Caco-2 (cell line): ENCODE data around the gene CDK12. TPM values are rescaled to one million over a fixed set of nuclear protein-coding genes. Genes with fewer than 3 reads are reported as not detected.

Experiments
- BruUV-seq: library from RNA; stranded (reverse); fragments of 400-500 nt; replicated peaks from 2 replicates; lab custom pipeline; 2021; lab: Mats Ljungman, UMichigan
- CTCF ChIA-PET: fragments of 300-600 bp; sonication (Branson Sonifier 250); formaldehyde crosslinking; loops from one replicate; lab custom pipeline; 2022; ENCODE audit warnings: antibody characterized with exemption; lab: Charles Lee
- POLR2A ChIA-PET: fragments of 300-600 bp; sonication (Branson Sonifier 250); formaldehyde crosslinking; loops from one replicate; lab custom pipeline; 2022; ENCODE audit warnings: antibody characterized with exemption; lab: Charles Lee
- DNase-seq, 2 experiments: peaks; one replicate each; pipeline versions ENCODE4 v3.0.0 to v3.0.0-alpha.2; 2020 to 2022
- H3K27me3 ChIP-seq: replicated peaks from 2 replicates; pipeline ENCODE4 v1.6.0; 2011; ENCODE audit warnings: low read length; ENCODE audit not compliant: control insufficient read depth, insufficient read depth
- H3K36me3 ChIP-seq: 2 replicates; pipeline ENCODE4 v1.5.1; 2011; ENCODE audit warnings: low read length; ENCODE audit not compliant: control insufficient read depth, insufficient read depth
- H3K4me1 ChIP-seq: fragments of 250-450 bp; sonication (Bioruptor Pico); 2 replicates; pipeline ENCODE4 v1.5.1; 2020; ENCODE audit warnings: mild to moderate bottlenecking
- H3K4me3 ChIP-seq: 2 replicates; pipeline ENCODE4 v1.5.1; 2011; ENCODE audit warnings: low read depth, mild to moderate bottlenecking, control low read depth, low read length
- H3K9me3 ChIP-seq: fragments of 250-450 bp; sonication (Bioruptor Pico); 2 replicates; pipeline ENCODE4 v1.5.1; 2020; ENCODE audit warnings: mild to moderate bottlenecking, moderate library complexity
- H3K27ac Mint-ChIP-seq: one replicate; pipeline ENCODE4 v1.8.0; 2022; ENCODE audit warnings: mixed read lengths; ENCODE audit not compliant: unreplicated experiment
- H3K27me3 Mint-ChIP-seq: one replicate; pipeline ENCODE4 v1.8.0; 2022; ENCODE audit warnings: mixed read lengths; ENCODE audit not compliant: insufficient read depth, unreplicated experiment
- H3K36me3 Mint-ChIP-seq: one replicate; pipeline ENCODE4 v1.8.0; 2022; ENCODE audit warnings: mild to moderate bottlenecking, mixed read lengths; ENCODE audit not compliant: insufficient read depth, unreplicated experiment
- H3K4me1 Mint-ChIP-seq: one replicate; pipeline ENCODE4 v1.8.0; 2022; ENCODE audit warnings: low read depth, mixed read lengths; ENCODE audit not compliant: unreplicated experiment
- H3K4me3 Mint-ChIP-seq: one replicate; pipeline ENCODE4 v1.8.0; 2022; ENCODE audit warnings: mild to moderate bottlenecking, moderate library complexity, mixed read lengths; ENCODE audit not compliant: unreplicated experiment
- H3K9me3 Mint-ChIP-seq: one replicate; pipeline ENCODE4 v1.8.0; 2022; ENCODE audit warnings: mixed read lengths; ENCODE audit not compliant: unreplicated experiment
- CTCF ChIP-seq, 2 experiments: fragments of 200-600 bp in 1 of 2; IDR thresholded peaks; 1 replicate in 1 of 2; 2 replicates in 1 of 2; pipeline versions ENCODE4 v1.5.1 to v1.8.0; 2011 to 2022; ENCODE audit warnings: antibody characterized with exemption in 1 of 2, control low read depth in 1 of 2, inconsistent platforms in 1 of 2, low read depth in 1 of 2, low read length in 1 of 2, mild to moderate bottlenecking in 1 of 2, moderate library complexity in 1 of 2; ENCODE audit not compliant: insufficient read depth in 1 of 2, severe bottlenecking in 1 of 2, unreplicated experiment in 1 of 2
- intact Hi-C: fragments of 100-400 bp; cut with micrococcal nuclease; formaldehyde crosslinking; loops from one replicate; pipeline ENCODE4 v1.10.0; 2022; ENCODE audit not compliant: unreplicated experiment
- total RNA-seq: library from RNA; stranded (reverse); gene quantifications from 2 replicates; pipeline ENCODE4 v1.2.3, GENCODE V29; 2022

The CDK12 gene
- total RNA-seq, 1 experiment from 2014 or later = 85.5 TPM

- Mint-ChIP-seq H3K27me3 (peaks cover 7% of the 10 kb centered on the region), H3K36me3 (peaks cover 4% of the 10 kb centered on the region), H3K9me3 (no peaks in the 10 kb centered on the region), H3K27ac (no peak overlapping the region), H3K4me3 (no peak overlapping the region), H3K4me1 (no peaks in the 10 kb centered on the region)
- CTCF ChIA-PET = interaction anchor here (1.0 to 1.3 kb wide), 2 partner anchors 41 to 43 kb away, joined by 3 read pairs; no protein-coding TSS in a partner anchor
- H3K27me3 ChIP-seq = no peaks in the 10 kb centered on the region
- intact Hi-C loops = no loop called here
- H3K36me3 ChIP-seq = no peaks in the 10 kb centered on the region
- H3K4me3 ChIP-seq = no peak overlapping the region
- H3K4me1 ChIP-seq = no peaks in the 10 kb centered on the region
- POLR2A ChIA-PET = no interaction called here
- BruUV-seq = no TSS peak
- no peak for TF ChIP-seq CTCF (IDR thresholded peaks at IDR 0.05; ENCODE audit: insufficient read depth in 1 of 2, low read depth in 1 of 2, low read length in 1 of 2, severe bottlenecking in 1 of 2, unreplicated experiment in 1 of 2)
- DNase-seq = no peak
- H3K9me3 ChIP-seq = no peaks in the 10 kb centered on the region
These were observed 118.8 kb downstream of the CDK12 start for GRCh38 chr17:39580082-39580468.

GRCh38 chr17:39581071-39581758 is 119.9 kb downstream of the CDK12 start:
- Mint-ChIP-seq H3K4me3 (no peak overlapping the region), H3K27ac (no peak overlapping the region), H3K4me1 (no peaks in the 10 kb centered on the region), H3K36me3 (peaks cover 4% of the 10 kb centered on the region), H3K9me3 (no peaks in the 10 kb centered on the region), H3K27me3 (peaks cover 7% of the 10 kb centered on the region)
- ChIA-PET POLR2A (no interaction called here), CTCF (no interaction called here)
- DNase-seq = no peak
- BruUV-seq = no TSS peak
- Histone ChIP-seq H3K4me1 (no peaks in the 10 kb centered on the region), H3K9me3 (no peaks in the 10 kb centered on the region), H3K27me3 (no peaks in the 10 kb centered on the region), H3K4me3 (no peak overlapping the region), H3K36me3 (no peaks in the 10 kb centered on the region)
- no peak for TF ChIP-seq CTCF (IDR thresholded peaks at IDR 0.05; ENCODE audit: insufficient read depth in 1 of 2, low read depth in 1 of 2, low read length in 1 of 2, severe bottlenecking in 1 of 2, unreplicated experiment in 1 of 2)
- intact Hi-C loops = no loop called here

GRCh38 chr17:39581759-39582085 is 120.4 kb downstream of the CDK12 start:
- peaks cover 7% of the 10 kb centered on the region for H3K27me3 Mint-ChIP-seq
- H3K4me1 ChIP-seq = no peaks in the 10 kb centered on the region
- H3K9me3 ChIP-seq = no peaks in the 10 kb centered on the region; the same call in 1 of the 2 replicates
- H3K4me3 Mint-ChIP-seq = no peak overlapping the region
- BruUV-seq = no TSS peak
- no peaks in the 10 kb centered on the region for H3K4me1 Mint-ChIP-seq
- no peak for DNase-seq
- ChIA-PET POLR2A (no interaction called here), CTCF (no interaction called here)
- H3K27ac Mint-ChIP-seq = no peak overlapping the region
- no peak overlapping the region for H3K4me3 ChIP-seq
- TF ChIP-seq CTCF (IDR thresholded peaks at IDR 0.05; ENCODE audit: insufficient read depth in 1 of 2, low read depth in 1 of 2, low read length in 1 of 2, severe bottlenecking in 1 of 2, unreplicated experiment in 1 of 2) = no peak
- peaks cover 4% of the 10 kb centered on the region for H3K36me3 Mint-ChIP-seq
- H3K36me3 ChIP-seq = no peaks in the 10 kb centered on the region
- H3K27me3 ChIP-seq = no peaks in the 10 kb centered on the region
- intact Hi-C loops = no loop called here
- no peaks in the 10 kb centered on the region for H3K9me3 Mint-ChIP-seq
